8988T (cell line): Measurements from ENCODE around the gene QRFP.
A peak's percentile ranks its signal among the peaks of the same experiment; 100 is the strongest.

Source experiments
- DNase-seq: peaks from one replicate; pipeline ENCODE4 v3.0.0; 2011

QRFP gene, protein sequence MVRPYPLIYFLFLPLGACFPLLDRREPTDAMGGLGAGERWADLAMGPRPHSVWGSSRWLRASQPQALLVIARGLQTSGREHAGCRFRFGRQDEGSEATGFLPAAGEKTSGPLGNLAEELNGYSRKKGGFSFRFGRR

GRCh38 chr9:130896233-130897014 is at the start of gene QRFP:
Gene QRFP, minus strand, starts transcription at chr9:130896812. Its CDS starts 2,974 bp downstream, at chr9:130893838.
- no peak for DNase-seq

DNA sequence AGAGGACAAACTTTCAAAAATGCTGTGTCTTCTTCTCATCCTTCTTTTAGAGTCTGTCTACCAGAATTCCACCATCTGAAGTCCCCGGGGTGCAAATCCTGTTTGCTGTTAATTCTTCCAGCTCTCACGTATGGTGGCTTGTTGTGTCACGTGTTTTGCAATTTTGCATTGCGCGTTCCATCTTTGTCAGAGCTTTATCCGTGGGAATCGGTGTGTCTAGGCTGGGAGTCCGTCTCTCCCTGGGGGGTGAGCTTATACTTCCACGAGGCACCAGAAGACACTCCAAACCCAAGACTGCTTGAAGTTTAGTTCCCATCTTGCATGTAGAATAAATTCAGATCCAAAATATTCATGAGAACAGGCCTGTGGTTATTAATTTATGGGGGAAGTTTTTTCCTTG is 48.6 kb upstream of the QRFP start:
- DNase-seq, result no peak

GRCh38 chr9:130944510-130945058 is 48.0 kb upstream of the QRFP start:
- DNase-seq, result no peak

DNA sequence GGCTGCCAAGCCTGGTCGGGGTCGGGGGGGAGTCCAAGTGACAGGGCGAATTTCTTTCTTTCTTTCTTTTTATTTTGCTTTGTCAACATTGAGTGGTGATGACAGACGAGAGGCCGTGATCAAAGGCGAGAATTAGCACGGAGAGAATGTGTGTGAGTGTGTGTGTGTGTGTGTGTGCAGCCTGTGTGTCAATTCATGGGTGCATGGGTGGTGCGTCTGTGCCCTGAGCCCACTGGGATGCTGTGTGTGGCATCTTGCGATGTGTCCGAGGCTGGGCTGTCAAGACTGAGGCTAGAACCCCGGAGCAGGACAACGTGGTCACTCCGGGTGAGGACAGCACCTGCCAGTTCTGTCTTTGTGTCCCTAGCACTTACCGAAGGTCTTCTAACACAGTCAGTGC is 47.2 kb upstream of the QRFP start:
- no peak for DNase-seq

GRCh38 chr9:130943221-130943620 is 46.6 kb upstream of the QRFP start:
- no peak for DNase-seq

GRCh38 chr9:130942679-130943078 is 46.1 kb upstream of the QRFP start:
- no peak for DNase-seq

DNA sequence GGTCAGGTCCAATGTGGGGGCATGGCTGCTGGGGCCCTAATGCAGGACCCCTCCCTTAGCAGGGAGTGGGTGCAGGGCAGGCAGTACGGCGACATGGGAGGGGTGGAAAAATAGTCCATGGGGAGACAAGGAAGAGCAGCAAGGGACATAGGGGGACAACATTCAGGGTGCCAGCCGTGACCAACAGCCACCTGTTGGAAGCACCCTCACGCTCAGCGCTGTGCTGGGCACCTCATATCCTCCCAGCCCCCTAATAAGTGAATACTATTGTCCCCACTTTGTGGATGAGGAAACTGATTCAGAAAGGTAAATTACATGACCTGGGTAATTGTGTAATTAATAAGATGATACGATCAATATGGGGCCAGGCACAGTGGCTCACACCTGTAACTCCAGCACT is 45.5 kb upstream of the QRFP start:
- DNase-seq, result no peak

DNA sequence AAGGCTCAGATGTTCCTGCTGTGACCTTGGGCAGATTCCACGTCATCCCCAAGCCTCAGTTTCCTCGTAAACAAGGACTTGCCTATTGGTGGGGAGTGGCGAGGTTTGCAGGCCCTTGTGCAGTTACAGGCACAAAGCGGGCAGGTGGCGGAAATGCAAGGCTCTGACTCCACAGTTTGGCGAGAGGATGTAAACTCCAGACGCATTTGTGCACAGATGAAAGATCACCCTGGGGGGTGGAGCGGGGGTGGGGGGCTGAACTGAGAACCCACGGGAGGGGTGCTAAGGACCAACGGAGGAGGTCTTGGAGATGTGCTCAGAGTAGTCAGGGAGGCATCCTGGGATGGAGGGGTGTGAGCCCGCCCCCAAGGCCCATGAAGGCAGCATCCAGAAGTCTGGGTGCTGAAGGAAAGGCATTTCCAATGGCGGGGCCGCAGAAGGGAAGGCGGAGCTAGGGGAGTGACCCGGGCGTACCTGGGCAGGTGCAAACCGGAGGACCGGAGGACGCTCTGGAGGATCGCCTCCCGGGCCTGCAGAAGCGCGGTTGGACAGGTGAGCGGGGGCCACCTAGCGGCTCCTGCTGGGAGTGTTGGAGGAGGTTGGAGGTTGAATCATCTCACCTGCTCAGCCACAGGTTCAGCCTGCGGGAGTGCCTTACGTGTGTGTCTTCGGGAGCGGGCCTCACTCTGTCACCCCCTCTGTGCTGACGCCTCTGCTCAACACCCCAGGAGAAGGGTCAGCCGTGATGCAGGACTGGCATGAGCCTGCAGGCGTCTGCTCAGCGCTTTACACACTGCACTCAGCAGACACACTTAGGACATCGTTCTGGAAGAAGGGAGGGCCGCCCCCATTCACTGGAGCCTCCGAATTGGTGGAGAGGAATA is 44.3 kb upstream of the QRFP start:
- DNase-seq, result peak; percentile 92

DNA sequence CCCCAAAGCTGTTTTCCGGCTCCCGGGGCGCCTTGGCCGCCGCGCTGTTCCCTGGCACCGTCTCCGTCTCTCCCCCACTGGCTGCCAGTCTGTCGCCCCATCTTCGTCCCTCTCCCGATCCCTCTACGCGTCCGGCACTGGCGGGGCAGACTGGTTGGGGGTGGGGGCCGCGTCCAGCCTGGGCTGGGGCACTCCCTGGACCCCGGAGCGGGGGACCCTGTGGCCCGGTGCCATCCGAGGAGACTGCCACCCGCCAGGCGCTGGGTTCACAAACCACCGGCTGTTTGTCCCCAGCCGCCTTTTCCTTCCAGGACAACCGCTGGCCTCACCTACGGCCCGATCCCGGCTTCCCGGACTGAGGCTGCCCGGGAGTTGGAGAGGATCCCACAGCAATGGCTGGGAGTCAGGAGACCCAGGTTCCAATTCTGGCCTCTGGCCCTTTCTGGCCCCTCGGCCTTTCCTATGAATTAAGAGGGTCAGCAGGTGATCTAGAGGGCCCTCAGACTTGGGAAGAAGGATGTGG is 43.5 kb upstream of the QRFP start:
- no peak for DNase-seq

DNA sequence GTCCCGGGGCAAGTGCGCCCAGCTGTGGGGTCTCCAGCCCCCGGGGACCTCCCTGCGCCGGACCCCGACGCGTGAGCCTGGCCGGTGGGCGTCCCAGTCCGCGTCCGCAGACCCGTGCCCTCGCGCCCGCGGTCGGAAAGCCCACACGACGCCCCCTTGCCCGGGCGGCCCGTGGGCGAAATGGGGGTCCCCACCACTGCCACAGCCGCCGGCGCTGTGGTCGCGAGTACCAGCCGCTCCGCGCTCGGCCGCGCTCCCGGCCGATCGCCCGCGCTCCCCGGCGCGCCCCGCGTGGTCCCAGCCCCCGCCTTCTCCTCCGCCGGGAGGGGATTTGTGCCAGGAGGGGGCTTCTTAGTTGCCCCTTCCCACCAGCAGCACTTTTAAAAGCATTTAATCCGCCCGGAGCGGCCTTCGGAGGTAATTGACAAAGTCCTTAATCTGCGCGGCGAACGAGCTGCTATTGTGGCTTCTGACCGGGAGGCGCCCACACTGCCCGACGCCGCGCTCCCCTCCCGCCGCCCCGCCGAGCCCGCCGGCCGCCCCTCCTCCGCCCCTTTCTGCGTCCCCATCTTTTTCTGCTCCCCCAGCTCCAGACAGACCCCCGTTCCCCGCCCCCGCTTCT is 42.9 kb upstream of the QRFP start:
- DNase-seq, result no peak

GRCh38 chr9:130938652-130939404 is 42.2 kb upstream of the QRFP start, which contains the start of gene FIBCD1:
Gene FIBCD1, minus strand, starts transcription at chr9:130939247. Its CDS starts 640 bp downstream, at chr9:130938607.
- peak; percentile 87 for DNase-seq

DNA sequence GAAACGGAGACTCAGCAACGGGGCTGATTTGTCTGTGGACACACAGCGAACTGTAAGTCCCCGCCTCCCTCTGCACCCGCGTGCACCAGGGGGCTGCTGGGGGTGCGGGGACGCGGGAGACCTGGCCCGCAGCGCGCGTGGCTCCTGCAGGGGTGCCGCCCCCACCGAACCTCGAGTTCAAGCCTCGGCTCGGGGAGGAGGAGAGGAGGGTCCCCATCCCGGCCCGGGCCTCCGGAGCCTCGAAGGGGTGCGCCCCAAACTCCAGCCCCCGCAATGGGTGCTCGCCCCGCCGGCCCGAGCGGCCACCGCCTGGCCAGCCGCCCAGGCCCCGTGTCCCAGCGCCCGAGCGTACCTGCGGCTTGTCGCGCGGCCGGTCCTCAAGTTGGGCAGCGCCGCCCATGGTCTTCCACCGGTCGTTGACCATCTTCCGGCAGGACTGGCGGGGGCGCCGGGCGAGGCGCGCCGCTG is 41.6 kb upstream of the QRFP start:
- DNase-seq, result no peak

DNA sequence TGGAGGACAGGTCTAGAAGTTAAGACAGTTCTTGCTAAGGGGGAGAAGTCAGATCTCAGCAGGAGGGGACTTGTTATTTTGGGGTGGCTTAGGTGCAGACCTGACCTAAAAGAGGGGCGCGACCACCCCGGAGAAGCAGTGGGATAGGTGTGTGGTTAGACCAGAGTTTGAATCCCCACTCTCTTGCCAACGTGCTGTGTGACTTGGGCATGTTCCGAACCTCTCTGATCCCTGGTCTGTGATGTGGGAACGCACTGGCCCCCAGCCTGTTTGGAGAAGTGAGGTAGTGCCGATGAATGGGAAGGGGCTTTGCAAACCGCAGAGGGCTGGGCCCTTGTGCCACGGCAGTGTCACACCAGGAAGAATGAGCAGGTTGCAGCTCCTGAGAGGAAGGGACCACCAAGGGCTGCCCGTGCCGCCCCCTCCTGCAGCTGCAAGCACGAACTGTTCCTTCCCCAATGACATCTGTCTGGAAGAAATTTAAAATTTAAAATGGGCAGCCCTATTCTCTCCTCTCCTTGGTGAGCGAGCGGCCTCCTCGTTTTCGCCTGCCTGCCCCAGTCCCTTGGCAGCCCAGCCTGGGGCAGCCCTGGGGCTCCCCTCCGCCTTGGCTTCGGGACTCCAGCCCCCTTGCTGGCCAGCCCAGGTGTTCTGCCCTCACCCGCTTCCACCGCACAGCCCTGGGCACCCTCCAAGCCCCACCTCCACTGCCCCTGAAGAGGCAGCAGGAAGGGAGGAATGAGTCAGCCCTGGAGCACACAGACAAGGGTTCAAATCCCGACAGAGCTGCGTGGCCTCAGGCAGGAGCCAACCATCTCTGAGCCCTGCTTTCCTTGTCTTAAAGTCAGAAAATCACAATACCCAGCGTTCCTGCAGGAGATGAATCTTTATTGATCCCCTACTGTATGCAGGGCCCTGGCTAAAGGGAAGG is 40.8 kb upstream of the QRFP start:
- no peak for DNase-seq

GRCh38 chr9:130936285-130937117 is 39.9 kb upstream of the QRFP start:
- no peak for DNase-seq

GRCh38 chr9:130935648-130936271 is 39.1 kb upstream of the QRFP start:
- DNase-seq, result no peak

DNA sequence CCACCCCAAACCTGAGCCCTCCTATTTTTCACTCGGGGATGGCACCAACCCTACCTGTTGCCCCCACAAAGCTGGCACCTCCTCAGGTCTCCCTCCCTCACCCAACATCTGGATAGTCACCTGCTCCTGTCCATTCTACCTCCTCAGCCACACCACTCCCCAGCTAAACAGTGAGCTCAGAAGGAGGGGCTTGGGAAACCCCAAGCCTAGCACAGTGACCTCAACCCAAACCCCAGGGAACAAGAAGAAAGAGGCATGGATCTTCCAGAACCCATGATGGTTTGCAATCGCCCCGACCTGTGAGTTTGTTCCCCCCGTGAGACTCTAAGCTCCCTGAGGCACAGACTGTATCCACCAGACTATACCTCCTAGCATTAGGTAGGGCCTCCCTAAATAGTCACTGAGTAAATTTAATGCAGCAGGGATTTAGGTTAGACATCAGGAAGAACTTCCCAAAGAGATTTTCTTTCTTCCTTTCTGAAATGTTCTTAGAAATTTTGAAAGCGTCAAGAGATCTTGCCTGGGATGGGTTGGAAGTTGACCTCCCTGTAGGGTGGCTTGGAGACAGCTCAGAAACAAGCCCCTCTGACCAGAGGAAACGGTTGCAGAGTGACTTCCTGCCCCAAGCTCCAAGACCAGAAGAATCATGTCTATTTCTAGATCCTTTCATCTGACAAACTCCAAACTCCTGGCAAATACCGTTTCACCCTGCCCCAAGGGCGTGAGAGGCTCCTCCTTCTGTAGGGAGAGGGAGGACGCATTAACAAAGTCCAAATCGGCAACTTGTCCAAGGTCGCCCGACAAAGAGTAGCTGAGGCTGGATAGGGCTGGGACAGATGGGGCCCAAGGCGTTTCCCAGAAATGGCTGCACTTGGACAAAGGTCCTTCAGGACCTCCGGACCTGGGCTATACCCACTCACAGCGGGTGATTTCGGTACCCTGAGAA is 38.4 kb upstream of the QRFP start:
- no peak for DNase-seq

- no peak for DNase-seq
Measured at GRCh38 chr9:130934246-130934645, 37.6 kb upstream of the QRFP start.
